Activated T-cell treated with anti-CD3 and anti-CD28 coated beads, Interleukin-2, amount 50 U/mL, for 48 hours (primary cell): ENCODE data around the gene TTYH3.

Source experiments
- DNase-seq, 2 experiments: peaks; one replicate each; pipeline ENCODE4 v3.0.0-alpha.2; 2020

Gene TTYH3

GRCh38 chr7:2617325-2617905, 14.4 kb upstream of the TTYH3 start:
- no peak for DNase-seq

DNA sequence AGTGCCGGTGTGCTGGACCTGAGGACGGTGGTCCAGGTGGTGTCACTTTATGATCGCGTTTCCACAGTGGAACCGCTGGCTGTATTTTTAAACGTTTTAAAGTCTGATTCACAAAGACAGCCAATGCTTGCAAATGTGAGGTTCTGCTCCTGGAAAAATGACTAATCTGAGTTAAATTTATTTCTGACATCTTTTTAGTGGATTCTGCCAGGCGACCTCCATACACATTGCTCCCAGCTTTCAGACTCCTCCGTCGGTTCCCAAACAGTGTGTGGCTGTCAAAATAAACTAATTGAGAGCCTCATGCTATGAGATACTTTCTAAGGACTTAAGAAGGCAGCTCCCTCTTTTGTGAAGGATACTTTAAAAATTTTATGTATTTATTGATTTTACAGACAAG, 12.7 kb upstream of the TTYH3 start:
- DNase-seq: no peak

GRCh38 chr7:2621061-2621828, 10.5 kb upstream of the TTYH3 start:
- no peak for DNase-seq

- DNase-seq: no peak
Observed at GRCh38 chr7:2621948-2622640, 9.7 kb upstream of the TTYH3 start.

GRCh38 chr7:2622869-2623697, 8.7 kb upstream of the TTYH3 start:
- no peak for DNase-seq

DNA sequence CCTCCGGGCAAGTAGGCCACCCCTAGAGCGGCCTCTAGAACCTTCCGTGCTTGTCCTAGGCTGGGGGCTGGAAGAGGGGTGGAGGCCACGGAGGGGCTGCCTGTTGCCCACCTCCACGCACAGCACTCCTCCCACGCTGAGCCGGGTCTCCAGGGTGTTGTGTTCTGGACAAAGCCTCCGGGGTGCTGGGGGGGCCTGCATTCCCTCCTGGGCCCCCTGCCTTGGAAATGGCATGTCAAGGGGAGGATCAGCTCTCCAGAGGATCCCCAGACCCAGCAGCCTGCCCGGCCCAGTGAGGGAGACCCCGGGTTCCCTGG, 8.1 kb upstream of the TTYH3 start:
- no peak for DNase-seq

- no peak for DNase-seq
Observed at GRCh38 chr7:2624293-2624886, 7.4 kb upstream of the TTYH3 start.

DNA sequence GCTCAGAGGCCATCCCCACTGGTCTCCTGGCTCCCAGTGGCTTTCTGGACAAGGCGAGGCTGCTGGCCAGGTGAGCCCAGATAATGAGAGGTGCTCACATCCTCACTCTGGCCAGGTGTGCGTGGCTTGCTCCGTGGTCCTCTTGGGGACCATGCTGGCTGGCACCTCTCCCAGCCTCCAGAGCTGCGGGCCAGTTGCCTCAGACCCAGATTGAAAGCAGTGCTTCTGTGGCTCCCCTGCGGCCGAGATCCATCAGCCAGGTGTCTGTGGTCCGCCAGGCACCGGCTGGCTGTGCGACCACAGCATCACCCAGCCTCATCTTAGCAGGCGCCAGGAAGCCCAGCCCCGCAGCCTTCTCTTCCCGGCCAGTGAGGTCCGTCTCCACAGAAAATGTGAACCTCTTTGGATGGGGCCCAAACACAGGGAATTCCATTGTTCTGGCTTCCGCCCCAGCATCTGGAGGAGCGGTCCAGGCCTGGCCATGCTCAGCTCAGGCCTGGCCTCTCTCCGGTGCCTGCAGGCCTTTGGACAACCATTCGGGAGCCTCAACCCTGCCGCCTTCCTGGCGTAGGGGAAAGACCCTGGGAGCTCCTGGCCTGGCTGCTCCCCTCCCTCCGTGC, 5.2 kb upstream of the TTYH3 start:
- DNase-seq: no peak

- no peak for DNase-seq
Observed at GRCh38 chr7:2627258-2628129, 4.3 kb upstream of the TTYH3 start.

DNA sequence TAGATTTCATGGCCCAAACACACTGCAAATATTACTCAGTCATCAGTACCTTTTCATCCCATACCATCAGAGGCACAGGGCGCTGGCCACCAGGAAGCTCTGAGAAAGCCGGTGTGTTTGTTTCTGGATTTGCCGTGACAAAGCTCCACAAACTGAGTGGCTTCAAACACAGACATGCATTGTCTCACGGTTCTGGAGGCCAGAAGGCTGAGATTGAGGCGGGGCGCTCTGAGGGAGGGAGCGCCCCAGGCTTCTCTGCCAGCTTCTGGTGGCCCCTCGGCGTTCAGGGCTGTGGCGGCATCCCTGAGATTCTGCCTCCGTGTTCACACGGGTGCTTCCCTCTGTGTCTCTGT, 3.7 kb upstream of the TTYH3 start:
- no peak for DNase-seq

DNA sequence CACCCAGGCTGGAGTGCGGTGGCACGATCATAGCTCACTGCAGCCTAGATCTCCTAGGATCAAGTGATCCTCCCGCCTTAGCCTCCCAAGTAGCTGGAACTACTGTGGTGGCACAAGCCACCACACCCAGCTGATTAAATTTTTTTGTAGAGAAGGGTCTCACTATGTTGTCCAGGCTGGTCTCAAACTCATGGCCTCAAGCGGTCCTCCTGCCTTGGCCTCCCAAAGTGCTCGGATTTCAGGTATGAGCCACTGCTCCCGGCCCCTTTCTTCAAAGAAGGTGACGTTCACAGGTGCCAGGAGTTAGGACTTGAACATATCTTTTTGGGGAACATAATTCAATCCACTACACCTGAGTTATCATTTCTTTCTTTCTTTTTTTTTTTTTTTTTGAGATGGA, 2.9 kb upstream of the TTYH3 start:
- DNase-seq: no peak

DNA sequence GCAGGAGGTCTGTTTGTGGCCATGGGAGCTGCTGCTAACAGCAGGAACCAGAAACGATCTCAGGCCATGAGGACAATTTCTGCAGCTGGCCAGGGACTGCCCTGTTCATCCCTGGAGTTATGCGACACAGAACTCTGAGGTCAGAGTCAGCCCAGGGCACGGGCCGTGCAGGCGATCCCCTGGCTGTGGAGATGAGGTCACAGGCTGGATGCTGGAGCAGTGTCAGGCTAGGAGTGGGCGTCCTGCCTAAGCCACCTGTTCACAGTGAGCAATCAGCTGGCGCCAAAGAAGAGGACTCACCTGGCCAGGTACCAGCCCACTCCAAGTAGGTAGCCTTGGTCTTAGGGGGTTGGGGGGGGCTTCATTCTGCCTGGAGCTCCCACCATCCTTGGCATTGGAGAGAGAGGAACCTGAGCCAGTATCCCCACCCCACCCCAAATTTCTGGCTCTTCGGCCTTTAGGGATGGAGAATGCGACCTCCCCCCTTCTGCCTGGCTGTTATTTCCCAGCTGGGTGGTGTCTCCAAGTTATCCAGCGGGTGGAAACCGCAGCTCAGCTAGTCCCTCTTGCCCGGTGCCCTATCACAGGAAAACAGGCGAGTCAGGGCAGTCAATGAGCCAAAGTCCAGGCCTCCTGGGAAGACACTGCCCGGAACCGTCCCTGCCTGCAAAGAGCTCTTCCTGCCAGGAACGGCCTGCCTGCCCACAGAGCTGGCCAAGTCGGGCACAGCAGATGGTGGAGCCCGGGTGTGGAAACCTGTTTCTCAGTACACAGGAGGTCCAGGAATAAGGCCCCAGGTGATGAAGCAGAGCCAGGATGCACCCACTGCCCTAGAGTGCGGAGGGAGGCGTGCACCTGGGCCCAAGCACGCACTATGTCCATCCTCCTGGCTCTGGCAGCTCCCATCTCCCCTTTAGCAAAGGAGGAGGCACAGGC, 1.8 kb upstream of the TTYH3 start:
- no peak for DNase-seq

GRCh38 chr7:2632733-2633537, 1.1 kb downstream of the TTYH3 start:
- peak; percentile 75 to 77 for DNase-seq

DNA sequence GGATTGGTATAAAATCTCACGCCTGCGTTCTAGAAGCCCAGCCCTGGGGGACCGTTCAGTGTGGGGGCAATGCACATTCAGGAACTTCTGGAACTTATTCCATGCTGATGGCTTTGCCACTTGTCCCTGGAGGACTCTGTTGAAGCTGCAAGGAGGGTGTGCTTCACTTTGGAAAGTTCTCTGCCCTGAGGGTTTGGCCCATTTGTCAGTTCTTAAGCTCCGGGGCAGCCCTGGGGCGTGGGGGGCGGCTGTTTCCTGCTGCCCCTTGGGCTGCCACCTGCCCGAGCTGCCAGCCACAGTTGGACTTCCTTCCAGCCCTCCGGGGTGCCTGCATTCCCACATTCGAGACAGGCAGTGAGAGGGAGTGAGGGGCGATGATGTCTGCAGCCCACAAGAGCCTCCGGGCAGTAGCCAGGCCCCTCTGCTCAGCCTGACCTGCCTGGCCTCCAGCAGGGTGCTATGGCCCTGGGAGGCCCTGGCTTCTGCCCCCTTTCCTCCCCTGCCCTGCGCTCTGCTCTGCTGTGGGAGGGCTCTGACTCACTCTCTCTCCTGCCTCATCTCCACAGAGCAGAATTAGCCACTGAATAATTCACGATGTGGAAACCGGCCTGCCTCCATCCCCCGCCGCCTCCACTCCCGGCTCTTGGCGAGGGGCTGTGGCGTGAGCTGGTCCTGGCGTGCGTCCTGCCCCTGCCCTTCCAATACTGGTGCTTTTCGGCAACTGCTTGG, 1.9 kb downstream of the TTYH3 start:
- DNase-seq: peak; percentile 64 to 74

DNA sequence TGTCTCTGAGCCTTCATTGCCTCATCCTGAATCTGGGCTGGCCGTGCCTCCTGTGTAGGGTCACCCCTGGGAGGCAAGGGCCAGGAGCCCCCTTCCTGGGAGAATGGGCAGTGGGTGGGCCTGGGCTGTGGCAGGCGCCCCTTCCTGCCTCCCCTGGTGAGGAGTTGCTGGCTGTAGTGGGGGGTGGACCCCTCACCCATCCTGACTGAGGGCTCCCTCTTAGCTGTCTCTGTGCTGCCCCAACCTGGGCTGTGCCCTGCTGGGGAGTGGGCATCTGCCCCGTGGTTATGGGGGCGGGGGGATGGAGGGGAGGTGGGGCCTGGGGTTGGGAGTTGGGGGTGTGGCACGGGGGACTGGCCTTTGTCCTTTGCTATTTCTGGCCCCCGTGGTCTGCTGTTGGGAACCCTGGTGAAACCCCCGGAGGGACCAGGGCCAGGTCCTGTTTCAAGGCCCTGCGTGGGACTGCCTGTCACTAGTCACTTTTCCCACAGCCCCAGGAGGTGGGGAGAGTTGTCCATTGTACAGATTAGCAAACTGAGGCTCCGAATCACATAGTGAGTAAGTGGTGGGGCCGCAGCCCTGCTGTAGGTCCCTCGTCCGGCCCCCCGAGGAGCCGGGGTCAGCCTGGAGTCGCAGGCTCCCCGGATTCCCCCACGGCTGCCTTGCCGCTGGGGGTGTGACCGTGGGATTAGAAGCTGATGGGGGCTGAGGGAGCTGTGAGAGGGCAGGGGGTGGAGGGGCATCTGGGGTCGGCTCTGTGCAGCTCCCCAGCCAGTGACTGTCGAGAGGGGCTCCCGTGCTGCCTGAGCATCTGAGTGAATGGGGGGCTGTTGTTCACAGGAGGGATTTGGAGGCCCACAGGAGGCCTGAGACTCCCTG, 2.7 kb downstream of the TTYH3 start:
- no peak for DNase-seq

- no peak for DNase-seq
Observed at GRCh38 chr7:2635148-2635668, 3.4 kb downstream of the TTYH3 start.
